GM19463 (cell line): ENCODE results near the gene RALY.
A peak's percentile ranks its signal among the peaks of the same experiment; 100 is the strongest.

Experiments used
- ATAC-seq: cut with Tn5 transposase; IDR thresholded peaks from one replicate; pipeline ENCODE4 v1.9.1; 2021; ENCODE audit warnings: mild to moderate bottlenecking, moderate library complexity; ENCODE audit not compliant: unreplicated experiment

RALY gene

DNA sequence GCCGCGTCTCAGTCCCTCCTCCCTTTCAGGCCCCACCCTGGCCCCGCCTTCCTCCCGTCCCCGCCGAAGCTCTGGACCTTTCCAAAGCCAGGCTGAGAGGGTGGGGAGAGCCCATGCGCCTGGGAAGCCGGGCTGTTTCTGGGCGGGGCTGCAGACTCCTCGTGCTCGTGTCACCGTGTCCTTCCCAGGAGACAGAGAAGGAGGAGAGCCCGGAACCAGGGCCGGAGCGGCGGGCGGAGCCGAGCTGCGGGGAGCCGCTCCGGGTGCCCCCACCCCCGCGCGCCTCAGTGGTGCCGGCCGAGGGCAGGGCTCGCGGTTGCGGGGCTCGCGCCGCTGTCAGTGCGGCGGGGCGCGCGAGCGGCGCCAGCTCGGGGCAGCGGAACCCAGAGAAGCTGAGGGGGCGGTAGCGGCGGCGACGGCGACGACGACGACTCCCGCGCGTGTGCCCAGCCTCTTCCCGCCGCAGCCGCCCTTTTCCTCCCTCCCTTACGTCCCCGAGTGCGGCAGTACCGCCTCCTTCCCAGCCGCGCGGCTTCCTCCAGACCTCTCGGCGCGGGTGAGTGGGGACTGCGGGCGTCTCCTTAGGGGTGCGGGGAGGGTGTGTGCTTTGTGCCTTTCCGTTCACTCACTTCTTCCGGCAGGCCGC lies at the start of gene RALY:
Gene RALY, plus strand, starts transcription at position 336 of the 646 bp plus-strand sequence. CDS start 78,164 bp downstream, outside the sequence.
- ATAC-seq, result peak; percentile 56

- no peak for ATAC-seq
These were observed 48.8 kb upstream of the RALY start for GRCh38 chr20:33944914-33945313.

GRCh38 chr20:33945391-33946081 lies 48.2 kb upstream of the RALY start:
- ATAC-seq, result no peak

DNA sequence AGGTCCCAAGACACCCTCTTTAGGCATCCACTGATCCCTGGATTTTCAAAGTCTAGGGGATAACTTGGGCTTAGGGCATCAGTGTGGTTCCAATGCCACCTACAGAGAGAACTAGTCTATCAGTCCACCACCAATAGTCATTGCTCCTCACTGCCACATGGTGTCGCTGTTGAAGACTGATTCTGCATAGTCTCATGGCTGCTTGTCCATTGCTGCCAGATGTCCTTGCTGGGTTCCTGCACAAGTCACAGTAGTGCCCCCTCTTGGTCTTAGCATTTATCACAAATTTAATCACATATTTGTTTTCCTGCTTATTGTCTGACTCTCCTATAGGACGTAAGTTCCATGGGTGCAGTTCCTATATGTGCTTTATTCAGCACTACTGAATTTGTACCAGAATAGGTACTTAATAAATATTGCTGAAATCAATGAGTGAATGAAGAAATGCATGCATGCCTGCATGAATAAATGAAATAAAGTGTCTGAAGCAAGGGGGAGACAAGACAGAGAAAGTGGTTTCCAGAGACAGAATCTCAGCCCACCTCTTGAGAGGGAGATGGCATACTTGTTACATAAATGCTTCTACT lies 45.9 kb upstream of the RALY start:
- no peak for ATAC-seq

- ATAC-seq, result no peak
These were observed 45.2 kb upstream of the RALY start for GRCh38 chr20:33948480-33948879.

DNA sequence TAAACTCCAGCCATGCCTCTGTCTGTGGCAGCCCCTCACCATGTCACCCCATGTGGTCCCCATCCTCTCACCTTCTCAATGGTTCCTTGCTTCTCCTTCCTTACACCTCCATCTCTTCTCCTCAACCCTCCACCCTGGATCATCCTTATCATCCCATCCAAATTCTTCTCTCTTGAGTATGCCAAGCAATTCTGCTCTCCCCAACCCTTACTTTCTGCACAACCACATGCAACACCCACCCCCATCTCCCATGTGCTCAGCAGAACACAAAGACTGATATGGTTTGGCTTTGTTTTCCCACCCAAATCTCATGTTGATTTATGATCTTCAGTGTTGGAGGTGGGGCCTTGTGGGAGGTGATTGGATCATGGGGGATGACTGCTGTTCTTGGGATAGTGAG lies 42.5 kb upstream of the RALY start:
- ATAC-seq, result no peak

DNA sequence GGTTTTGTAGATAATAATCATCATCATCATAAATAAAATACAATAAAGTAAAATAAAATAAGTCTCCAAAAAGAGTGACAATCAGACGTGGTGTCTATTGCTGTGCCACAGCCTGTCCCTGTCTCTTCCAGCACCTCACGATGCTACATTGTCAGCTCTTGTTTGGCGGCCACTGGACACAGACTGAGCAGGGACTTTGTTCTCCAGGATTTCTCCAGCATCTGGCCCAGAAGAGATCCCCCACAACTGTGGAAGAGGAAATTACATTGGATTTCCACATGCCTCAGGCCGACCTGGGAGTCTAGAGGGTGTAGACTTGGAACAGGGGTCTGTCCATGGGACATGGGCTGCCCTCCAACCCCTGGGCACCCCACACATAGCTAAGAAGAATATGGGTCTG lies 39.2 kb upstream of the RALY start:
- ATAC-seq, result no peak

DNA sequence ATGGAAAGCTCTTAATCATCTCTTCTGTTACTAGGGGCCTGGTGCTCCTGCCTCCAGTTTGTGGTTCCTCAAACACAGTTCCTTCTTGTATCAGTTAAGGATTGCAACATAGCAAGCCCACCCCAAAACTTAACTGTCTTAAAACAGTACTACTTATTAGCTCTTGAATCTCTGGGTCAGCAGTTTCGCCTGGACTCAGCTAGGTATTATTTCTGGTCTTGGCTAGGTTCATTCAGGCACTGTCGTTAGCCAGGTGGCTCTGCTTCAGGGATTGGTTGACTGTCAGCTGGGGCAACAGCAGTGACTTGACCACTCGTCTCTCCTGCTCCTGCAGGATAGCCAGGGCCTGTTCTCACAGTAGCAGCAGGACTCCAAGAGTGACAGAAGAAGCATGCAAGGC lies 30.0 kb upstream of the RALY start:
- no peak for ATAC-seq

- ATAC-seq, result no peak
These were observed 29.3 kb upstream of the RALY start for GRCh38 chr20:33964441-33964840.

DNA sequence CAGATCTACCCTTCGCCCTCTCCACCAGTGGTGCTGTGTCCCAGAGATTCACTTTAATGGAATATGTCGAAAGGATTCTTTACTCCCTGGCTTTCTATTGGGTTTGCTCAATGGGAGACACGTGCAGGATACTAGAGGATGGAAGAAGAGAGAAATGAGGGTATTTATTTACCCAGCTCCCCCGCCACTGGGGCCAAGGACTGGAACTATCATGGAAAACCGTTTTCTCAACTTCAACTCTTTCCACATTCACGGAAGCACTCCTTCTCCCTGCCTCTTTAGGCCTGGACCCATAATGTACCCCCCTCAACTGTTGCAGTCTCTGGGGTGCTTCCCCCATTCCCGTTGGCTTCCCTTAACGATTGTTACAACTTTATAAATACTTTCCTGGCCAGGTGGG lies 26.6 kb upstream of the RALY start:
- ATAC-seq, result no peak

DNA sequence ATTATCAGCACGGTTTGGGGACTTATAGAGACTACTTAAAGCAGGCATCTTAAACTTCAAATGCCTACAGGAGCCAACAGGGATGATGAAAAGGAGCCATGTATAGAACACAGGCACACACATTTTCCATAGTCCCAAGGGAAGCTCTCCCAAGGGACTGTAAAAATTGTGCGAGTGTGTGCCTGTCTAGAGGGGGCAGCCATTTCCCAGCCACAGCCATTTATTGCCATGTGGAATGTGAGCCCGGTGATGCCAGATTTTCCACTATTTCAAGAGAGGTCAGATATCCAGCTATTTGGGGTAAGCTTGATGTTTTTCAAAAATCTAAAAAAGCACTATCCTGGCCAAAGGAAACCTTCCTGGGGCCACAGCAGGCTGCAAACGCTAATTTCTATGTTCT lies 24.1 kb upstream of the RALY start:
- ATAC-seq, result no peak

DNA sequence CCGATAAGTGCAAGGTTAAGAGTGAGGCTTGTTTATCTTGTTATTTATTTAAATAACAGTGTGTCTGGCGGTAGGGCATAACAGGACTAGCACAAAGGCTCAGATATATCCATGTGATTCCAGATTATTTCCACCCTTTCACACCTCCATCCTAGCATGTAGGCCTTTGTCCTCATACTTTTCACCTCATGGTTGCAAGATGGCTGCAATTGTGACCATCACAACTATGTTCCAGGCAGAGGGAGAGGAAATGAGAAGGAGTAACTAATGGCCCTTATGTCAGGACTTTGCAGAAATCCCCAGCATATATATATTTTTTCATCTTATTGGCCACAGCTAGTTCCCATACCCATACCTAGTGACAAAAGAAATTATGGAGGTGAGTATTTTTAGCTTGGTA lies 23.5 kb upstream of the RALY start:
- ATAC-seq, result no peak

- ATAC-seq, result no peak
These were observed 22.4 kb upstream of the RALY start for GRCh38 chr20:33971147-33971975.

DNA sequence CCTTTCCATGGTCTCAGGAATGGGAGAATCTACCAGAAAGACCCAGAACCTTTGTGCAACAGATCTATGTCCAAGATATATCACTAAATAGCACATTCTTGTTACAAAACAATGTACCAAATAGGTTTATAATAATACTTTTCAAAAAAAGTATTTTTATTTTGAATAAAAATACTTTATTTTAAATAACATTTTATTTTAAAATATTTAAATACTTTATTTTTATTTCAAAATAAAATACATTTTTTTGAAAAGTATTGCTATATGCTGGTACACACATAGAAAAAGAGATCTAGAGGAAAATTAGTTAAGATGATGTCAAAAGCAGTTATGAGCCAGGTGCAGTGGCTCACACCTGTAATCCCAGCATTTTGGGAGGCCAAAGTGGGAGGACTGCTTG lies 16.8 kb upstream of the RALY start:
- no peak for ATAC-seq

GRCh38 chr20:33977535-33977934 lies 16.2 kb upstream of the RALY start:
- ATAC-seq, result no peak

- no peak for ATAC-seq
These were observed 14.6 kb upstream of the RALY start for GRCh38 chr20:33979094-33979493.

- no peak for ATAC-seq
These were observed 12.4 kb upstream of the RALY start for GRCh38 chr20:33981347-33981746.

DNA sequence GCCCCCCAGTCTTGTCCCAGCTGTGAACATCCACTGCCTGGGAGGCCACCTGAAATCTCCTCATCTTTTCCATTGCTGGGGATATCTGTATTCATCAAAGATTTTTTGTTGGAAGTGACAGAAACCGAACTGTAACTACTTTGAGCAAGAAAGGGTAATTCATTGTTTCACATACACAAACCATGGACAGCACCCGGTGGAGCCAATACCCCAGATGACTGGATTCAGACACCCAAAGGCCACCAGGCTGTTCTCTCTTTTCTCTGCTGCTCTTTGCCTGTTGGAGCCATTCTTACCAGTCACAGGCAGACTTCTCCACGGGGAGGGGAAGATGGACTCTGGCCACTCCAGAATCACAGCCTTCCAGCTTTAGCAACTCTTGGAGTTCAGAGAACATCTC lies 11.7 kb upstream of the RALY start:
- no peak for ATAC-seq

- no peak for ATAC-seq
These were observed 10.3 kb upstream of the RALY start for GRCh38 chr20:33983371-33983770.

GRCh38 chr20:33984182-33984719 lies 9.5 kb upstream of the RALY start:
- ATAC-seq, result no peak

DNA sequence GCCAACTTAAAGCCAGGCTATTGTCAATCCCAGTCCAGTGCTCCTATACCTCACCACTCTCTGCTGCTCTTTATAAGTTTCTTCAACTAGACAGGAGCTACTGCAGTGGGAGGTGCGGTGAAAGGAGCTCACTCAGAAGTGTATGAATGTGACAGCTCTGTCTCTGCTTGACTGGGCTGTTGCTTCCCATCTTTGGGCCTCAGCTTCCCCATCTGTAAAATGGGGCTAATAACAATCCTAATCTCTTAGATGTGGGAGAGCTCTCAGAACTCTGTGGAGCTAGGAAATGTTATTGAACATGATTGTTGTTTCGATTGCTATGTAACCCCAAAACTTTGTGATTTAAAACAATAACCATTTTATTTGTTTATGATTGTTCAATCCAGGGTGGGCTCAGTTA lies 8.4 kb upstream of the RALY start:
- ATAC-seq, result no peak
